AG04450 (cell line): Measurements from ENCODE around the gene RASA2. TPM values are rescaled to one million over a fixed set of nuclear protein-coding genes. Genes with fewer than 3 reads are reported as not detected.
"Not testable (repeated sequence)": the region's sequence is repeated elsewhere in the genome, so short reads cannot be mapped to it uniquely, and the experiment has no call there.

Experiments used
- CTCF ChIA-PET: fragments of 300-600, 350-600 bp; formaldehyde crosslinking; extraction: SDS; loops from one replicate; lab custom pipeline; 2022; ENCODE audit warnings: antibody characterized with exemption, inconsistent platforms; lab: Charles Lee
- POLR2A ChIA-PET: fragments of 350-600 bp; formaldehyde crosslinking; extraction: SDS; loops from one replicate; lab custom pipeline; 2021; ENCODE audit warnings: antibody characterized with exemption, inconsistent platforms; lab: Yijun Ruan, JAX
- DNase-seq: peaks from one replicate; pipeline ENCODE4 v3.0.0-alpha.2; 2011; ENCODE audit warnings: low read depth, low spot score
- H3K27ac ChIP-seq: one replicate; pipeline ENCODE4 v1.5.1; 2012; ENCODE audit warnings: low read depth, low read length, control low read depth
- H3K27me3 ChIP-seq: one replicate; pipeline ENCODE4 v1.6.0; 2012; ENCODE audit warnings: low read length; ENCODE audit not compliant: control insufficient read depth, insufficient read depth
- H3K4me3 ChIP-seq: 2 replicates; pipeline ENCODE4 v1.5.1; 2011; ENCODE audit warnings: mild to moderate bottlenecking, low read depth, low read length, control low read depth
- H3K9me3 ChIP-seq: 2 replicates; pipeline ENCODE4 v1.5.1; 2012; ENCODE audit warnings: low read length; ENCODE audit not compliant: control insufficient read depth, insufficient read depth
- CTCF ChIP-seq: IDR thresholded peaks from 2 replicates; pipeline ENCODE4 v1.5.1; 2011; ENCODE audit warnings: low read depth, low read length, control low read depth, inconsistent platforms
- polyA plus RNA-seq: library from polyadenylated mRNA; depleted of rRNA; stranded (reverse); fragments of >200 nt; gene quantifications from 2 replicates; pipeline ENCODE4 v1.2.3, GENCODE V29; 2011

Gene RASA2
- polyA plus RNA-seq, 1 experiment = 11.6 TPM

GRCh38 chr3:141619450-141619849 is 132.6 kb downstream of the RASA2 start:
- CTCF ChIA-PET = interaction anchor here (0.6 kb wide), 1 partner anchor 121 kb away, joined by 4 read pairs; no protein-coding TSS in a partner anchor

DNA sequence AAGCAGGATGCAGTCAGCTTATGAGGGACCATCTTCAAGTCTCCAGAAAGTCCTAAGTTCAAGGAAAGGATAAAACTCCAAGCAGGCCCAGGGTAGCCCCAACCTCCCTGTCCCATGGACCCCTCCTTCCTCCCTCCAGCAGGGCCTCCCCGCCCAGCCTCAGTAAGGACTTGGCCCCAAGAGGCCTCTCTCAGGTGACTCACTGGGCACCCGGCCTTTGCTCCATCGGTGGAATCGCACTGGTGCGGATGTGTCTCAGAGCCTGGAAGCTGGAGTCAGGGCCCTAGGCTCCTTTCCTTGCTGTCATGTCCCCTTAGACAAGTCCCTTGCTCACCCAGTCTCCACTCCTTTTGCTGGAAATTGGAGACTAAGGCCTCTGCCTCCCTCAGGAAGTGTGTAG is 136.9 kb downstream of the RASA2 start:
- no peak for DNase-seq
- Histone ChIP-seq H3K27ac (no peak overlapping the region), H3K4me3 (no peak overlapping the region), H3K9me3 (peaks cover 13% of the 10 kb centered on the region), H3K27me3 (no peaks in the 10 kb centered on the region)
- no peak for TF ChIP-seq CTCF
- POLR2A ChIA-PET = no interaction called here
- CTCF ChIA-PET = no interaction called here

More at GRCh38 chr3:141619450-141619849, 132.6 kb downstream of the RASA2 start:
- H3K4me3 ChIP-seq = no peak overlapping the region
- H3K9me3 ChIP-seq = peaks cover 7% of the 10 kb centered on the region; the same call in 1 of the 2 replicates
- DNase-seq = no peak
- TF ChIP-seq CTCF = no peak
- H3K27me3 ChIP-seq = no peaks in the 10 kb centered on the region
- no peak overlapping the region for H3K27ac ChIP-seq
- POLR2A ChIA-PET = no interaction called here

DNA sequence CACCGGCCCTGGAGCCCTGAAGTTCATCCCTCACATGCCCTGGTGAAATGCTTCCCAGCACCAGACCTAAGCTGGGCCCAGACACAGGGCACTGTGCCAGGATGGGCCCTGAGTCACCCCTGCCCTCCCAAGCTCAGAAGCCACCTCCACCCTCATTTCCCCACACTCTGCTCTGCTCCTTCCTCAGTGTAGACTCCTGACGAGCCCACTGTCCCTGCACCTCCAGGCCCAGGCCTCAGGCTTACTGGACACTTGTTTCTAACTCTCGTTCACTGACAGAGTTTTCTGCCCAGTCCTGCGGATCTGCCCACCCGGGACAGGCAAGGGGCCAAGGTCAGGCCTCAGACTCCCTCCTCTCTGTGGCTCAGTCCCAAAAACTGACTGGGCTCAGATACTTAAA is 138.7 kb downstream of the RASA2 start:
- CTCF ChIA-PET = no interaction called here
- POLR2A ChIA-PET = no interaction called here
- H3K27ac ChIP-seq = no peak overlapping the region

GRCh38 chr3:141628334-141628733 is 141.5 kb downstream of the RASA2 start:
- CTCF ChIA-PET, H3K27ac ChIP-seq, POLR2A ChIA-PET, H3K27me3 ChIP-seq, H3K4me3 ChIP-seq, DNase-seq: not testable (repeated sequence)
- H3K9me3 ChIP-seq = peaks cover 10% of the 10 kb centered on the region

More for the DNA sequence above, 138.7 kb downstream of the RASA2 start:
- Histone ChIP-seq H3K4me3 (no peak overlapping the region), H3K27me3 (peaks cover 4% of the 10 kb centered on the region), H3K9me3 (peaks cover 17% of the 10 kb centered on the region)
- DNase-seq = no peak
- no peak for TF ChIP-seq CTCF

DNA sequence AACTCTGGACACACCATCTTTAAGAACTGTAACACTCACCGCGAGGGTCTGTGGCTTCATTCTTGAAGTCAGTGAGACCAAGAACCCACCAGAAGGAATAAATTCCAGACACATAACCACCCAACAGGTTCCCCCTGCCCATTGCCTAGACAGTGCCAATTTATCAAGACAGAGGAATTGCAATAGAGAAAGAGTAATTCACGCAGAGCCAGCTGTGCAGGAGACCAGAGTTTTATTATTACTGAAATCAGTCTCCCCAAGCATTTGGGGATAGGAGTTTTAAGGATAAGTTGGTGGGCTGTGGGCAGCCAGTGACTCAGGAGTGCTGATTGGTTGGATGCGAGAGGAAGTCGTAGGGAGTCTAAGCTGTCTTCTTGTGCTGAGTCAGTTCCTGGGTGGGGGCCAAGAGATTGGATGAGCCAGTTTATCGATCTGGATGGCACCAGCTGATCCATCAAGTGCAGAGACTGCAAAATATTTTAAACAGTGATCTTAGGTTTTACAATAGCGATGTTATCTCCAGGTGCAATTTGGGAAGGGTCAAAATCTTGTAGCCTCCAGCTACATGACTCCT is 142.1 kb downstream of the RASA2 start:
- H3K27ac ChIP-seq, H3K4me3 ChIP-seq, CTCF ChIA-PET, POLR2A ChIA-PET, H3K27me3 ChIP-seq, DNase-seq: not testable (repeated sequence)
- peaks cover 10% of the 10 kb centered on the region for H3K9me3 ChIP-seq

GRCh38 chr3:141629976-141630375 is 143.1 kb downstream of the RASA2 start:
- DNase-seq = no peak
- TF ChIP-seq CTCF = no peak
- ChIA-PET CTCF (no interaction called here), POLR2A (no interaction called here)
- Histone ChIP-seq H3K9me3 (peaks cover 10% of the 10 kb centered on the region), H3K4me3 (no peak overlapping the region), H3K27ac (no peak overlapping the region), H3K27me3 (peaks cover 4% of the 10 kb centered on the region)
